Endothelial cell of umbilical vein (primary cell): Measurements from ENCODE around the gene ADAMTS17. TPM values are rescaled to one million over a fixed set of nuclear protein-coding genes. Genes with fewer than 3 reads are reported as not detected.

ENCODE experiments used
- Bru-seq: library from RNA; stranded (reverse); fragments of 400-500 nt; gene quantifications from one replicate; lab custom pipeline; 2021; lab: Mats Ljungman, UMichigan
- BruChase-seq, 2 experiments: library from RNA; stranded (reverse); fragments of 400-500 nt; gene quantifications; one replicate each; lab custom pipeline; 2021; lab: Mats Ljungman, UMichigan
- BruUV-seq: library from RNA; stranded (reverse); fragments of 400-500 nt; replicated peaks from 2 replicates; lab custom pipeline; 2021; lab: Mats Ljungman, UMichigan
- CTCF ChIA-PET: fragments of 300-600, 350-600 bp; sonication (Branson Sonifier 250); formaldehyde crosslinking; loops from one replicate; lab custom pipeline; 2021; ENCODE audit warnings: antibody characterized with exemption, inconsistent platforms; lab: Charles Lee
- POLR2A ChIA-PET: fragments of 300-600, 350-600 bp; sonication (Branson Sonifier 250); formaldehyde crosslinking; loops from one replicate; lab custom pipeline; 2021; ENCODE audit warnings: antibody characterized with exemption, inconsistent platforms; lab: Charles Lee
- DNase-seq: peaks from one replicate; pipeline ENCODE4 v3.0.0-alpha.2; 2011; ENCODE audit warnings: low read depth, low spot score
- FAIRE-seq: peaks from 2 replicates; lab custom pipeline; 2011; peaks lifted over from hg19 to GRCh38; lab: Jason Lieb, UNC
- H2AFZ ChIP-seq: 2 replicates; pipeline ENCODE4 v1.6.0; 2012; ENCODE audit warnings: low read depth, low read length, control low read depth, inconsistent platforms
- H3K27ac ChIP-seq: 2 replicates; pipeline ENCODE4 v1.5.1; 2011; ENCODE audit warnings: low read depth, mild to moderate bottlenecking, control low read depth, low read length, moderate library complexity; ENCODE audit not compliant: insufficient read depth
- H3K27me3 ChIP-seq, 2 experiments: 2 replicates each; pipeline versions ENCODE4 v1.6.0 to v1.6.1; 2011; ENCODE audit warnings: low read length in 2 of 2, mixed read lengths in 1 of 2; ENCODE audit not compliant: control insufficient read depth in 2 of 2, insufficient read depth in 2 of 2
- H3K36me3 ChIP-seq, 2 experiments: 2 replicates in 1 of 2; 3 replicates in 1 of 2; pipeline ENCODE4 v1.5.1; 2011; ENCODE audit warnings: low read length in 2 of 2, mild to moderate bottlenecking in 1 of 2, moderate library complexity in 1 of 2; ENCODE audit not compliant: control insufficient read depth in 2 of 2, insufficient read depth in 2 of 2; ENCODE audit errors: extremely low read depth in 1 of 2
- H3K4me1 ChIP-seq: 3 replicates; pipeline ENCODE4 v1.5.1; 2011; ENCODE audit warnings: mild to moderate bottlenecking, low read length; ENCODE audit not compliant: control insufficient read depth, insufficient read depth; ENCODE audit errors: extremely low read depth
- H3K4me2 ChIP-seq: 2 replicates; pipeline ENCODE4 v1.6.1; 2011; ENCODE audit warnings: low read length, control low read depth, mixed read lengths; ENCODE audit not compliant: insufficient read depth
- H3K4me3 ChIP-seq, 3 experiments: fragments of 200-600 bp in 1 of 3; sonication (generic), shearing (Covaris generic) in 1 of 3; replicated peaks in 1 of 3; 2 replicates each; pipeline ENCODE4 v1.5.1; 2011 to 2016; ENCODE audit warnings: control low read depth in 3 of 3, low read length in 3 of 3, mild to moderate bottlenecking in 2 of 3, inconsistent platforms in 1 of 3, low read depth in 1 of 3, moderate library complexity in 1 of 3; ENCODE audit not compliant: insufficient read depth in 1 of 3
- H3K79me2 ChIP-seq: 2 replicates; pipeline ENCODE4 v1.6.0; 2012; ENCODE audit warnings: low read length, inconsistent platforms; ENCODE audit not compliant: control insufficient read depth, insufficient read depth
- H3K9ac ChIP-seq: replicated peaks from 2 replicates; pipeline ENCODE3; 2011; ENCODE audit warnings: low read length, control low read depth; ENCODE audit not compliant: insufficient read depth; ENCODE audit errors: extremely low read depth
- H3K9me1 ChIP-seq: replicated peaks from 3 replicates; pipeline ENCODE4 v1.6.0; 2011; ENCODE audit warnings: mild to moderate bottlenecking, low read length; ENCODE audit not compliant: control insufficient read depth, insufficient read depth; ENCODE audit errors: extremely low read depth
- H3K9me3 ChIP-seq: replicated peaks from 2 replicates; pipeline ENCODE4 v1.5.1; 2012; ENCODE audit warnings: low read length, inconsistent platforms; ENCODE audit not compliant: control insufficient read depth, insufficient read depth
- H4K20me1 ChIP-seq: replicated peaks from 2 replicates; pipeline ENCODE3; 2011; ENCODE audit warnings: mild to moderate bottlenecking, low read length; ENCODE audit not compliant: control insufficient read depth, insufficient read depth; ENCODE audit errors: extremely low read depth
- CTCF ChIP-seq, 2 donors: IDR thresholded peaks; 1 replicate in 1 of 2; 2 replicates in 1 of 2; pipeline ENCODE4 v1.5.1; 2011; ENCODE audit warnings: low read length in 2 of 2, mild to moderate bottlenecking in 2 of 2, moderate library complexity in 2 of 2, control low read depth in 1 of 2, inconsistent platforms in 1 of 2, low read depth in 1 of 2; ENCODE audit not compliant: insufficient read depth in 1 of 2; ENCODE audit errors: extremely low read depth in 1 of 2
- EZH2 ChIP-seq: IDR thresholded peaks from 2 replicates; pipeline ENCODE4 v1.6.1; 2012; ENCODE audit warnings: borderline replicate concordance, low read depth, mild to moderate bottlenecking, moderate library complexity, low read length, inconsistent platforms; ENCODE audit not compliant: severe bottlenecking
- MAX ChIP-seq: IDR thresholded peaks from 2 replicates; pipeline ENCODE4 v1.6.1; 2011; ENCODE audit not compliant: insufficient read depth, insufficient read length
- dilution Hi-C: fragments of 300-500 bp; cut with MboI; formaldehyde crosslinking; loops from one replicate; pipeline ENCODE4 v1.15.0; 2019; ENCODE audit warnings: low sequenced_read_pairs; ENCODE audit not compliant: extremely low pct_ligation_motif_present
- intact Hi-C: fragments of 100-400 bp; cut with micrococcal nuclease; formaldehyde crosslinking; loops from one replicate; pipeline ENCODE4 v1.10.0; 2022
- long read RNA-seq: library from polyadenylated mRNA; stranded (forward); transcript quantifications from one replicate; pipeline ENCODE4 v2.0.0, GENCODE V29; 2021
- polyA minus RNA-seq, 3 experiments: library from RNA; depleted of rRNA, polyadenylated mRNA; stranded (reverse); fragments of >200 nt; gene quantifications; 1 replicate in 1 of 3; 2 replicates in 2 of 3; pipeline ENCODE4 v1.2.3, GENCODE V29; 2011
- polyA plus RNA-seq, 4 experiments: library from polyadenylated mRNA; depleted of rRNA in 3 of 4; stranded (reverse) in 3 of 4; unstranded in 1 of 4; fragments of >200 nt; gene quantifications; 2 replicates each; pipeline versions ENCODE4 v1.2.1 to v1.2.3, GENCODE V29; 2011 to 2012; ENCODE audit warnings: missing spikeins in 1 of 4
- total RNA-seq: library from RNA; stranded (reverse); gene quantifications from 2 replicates; pipeline ENCODE4 v1.2.3, GENCODE V29; 2021

The ADAMTS17 gene
- not detected in 2 replicates for total RNA-seq
- 0.12 and 0.16 TPM in 2 replicates for polyA plus RNA-seq
- polyA plus RNA-seq (2011; cell fraction: cytosol; rRNA removed), result 0.08 and 0.26 TPM in 2 replicates
- polyA plus RNA-seq (2011; cell fraction: nucleus; rRNA removed), result 0.04 and 0.16 TPM in 2 replicates
- polyA plus RNA-seq (2012), result not detected in 2 replicates
- not detected in 2 replicates for polyA minus RNA-seq
- not detected for polyA minus RNA-seq (2011; cell fraction: cytosol; rRNA and poly(A)+ RNA removed)
- 0.34 and 0.82 TPM in 2 replicates for polyA minus RNA-seq (2011; cell fraction: nucleus; rRNA and poly(A)+ RNA removed)
- percentile 8 among the genes with signal in this experiment for Bru-seq, nascent RNA
- BruChase-seq, experiment 1, labeled RNA remaining after a 6-hour chase, result percentile 5 among the genes with signal in this experiment
- percentile 7 among the genes with signal in this experiment for BruChase-seq, experiment 2, labeled RNA remaining after a 2-hour chase
- long read RNA-seq, result 0 reads

- no peaks in the 10 kb centered on the region for H3K79me2 ChIP-seq
- peaks cover 4% of the 10 kb centered on the region for H3K4me1 ChIP-seq
- no TSS peak for BruUV-seq
- peaks cover 2 to 12% of the 10 kb centered on the region in 2 experiments for H3K27me3 ChIP-seq
- H3K9me1 ChIP-seq, result no peaks in the 10 kb centered on the region
- peak within 1 kb of the TSS; percentile 49 for H3K4me2 ChIP-seq
- CTCF ChIA-PET, result interaction anchor here (0.6 to 4.2 kb wide), 12 partner anchors 8 to 665 kb away, joined by 3 to 54 read pairs (median 4); partner anchors contain the start of genes ASB7 and LINS1
- dilution Hi-C loops, result no loop called here
- TF ChIP-seq EZH2 (no peak), MAX (peak; percentile 91), CTCF (IDR thresholded peaks at IDR 0.05; ENCODE audit: extremely low read depth in 1 of 2, insufficient read depth in 1 of 2, low read depth in 1 of 2, low read length in 2 of 2) (peak; percentile 79 to 91)
- DNase-seq (peak; percentile 92), FAIRE-seq (peak; percentile 92)
- no peaks in the 10 kb centered on the region for H3K36me3 ChIP-seq
- POLR2A ChIA-PET, result no interaction called here
- H3K9me3 ChIP-seq, result no peaks in the 10 kb centered on the region
- intact Hi-C loops, result loop anchor here (1.0 to 2.0 kb wide), 5 partner anchors 8 to 665 kb away; no protein-coding TSS in a partner anchor
- no peaks in the 10 kb centered on the region for H4K20me1 ChIP-seq
- H3K4me3 ChIP-seq, result peak within 1 kb of the TSS; percentile 16 to 36 (median 35)
- no peak within 1 kb of the TSS for H3K27ac ChIP-seq
- no peak within 1 kb of the TSS for H3K9ac ChIP-seq
- H2AFZ ChIP-seq, result peak within 1 kb of the TSS; percentile 93
Measured at GRCh38 chr15:100341750-100342560, at the start of gene ADAMTS17. ADAMTS17 (minus strand) TSS chr15:100341975; CDS start chr15:100341899, 76 bp downstream.
